Measurements from ENCODE around the gene SNX30.

Gene SNX30

DNA sequence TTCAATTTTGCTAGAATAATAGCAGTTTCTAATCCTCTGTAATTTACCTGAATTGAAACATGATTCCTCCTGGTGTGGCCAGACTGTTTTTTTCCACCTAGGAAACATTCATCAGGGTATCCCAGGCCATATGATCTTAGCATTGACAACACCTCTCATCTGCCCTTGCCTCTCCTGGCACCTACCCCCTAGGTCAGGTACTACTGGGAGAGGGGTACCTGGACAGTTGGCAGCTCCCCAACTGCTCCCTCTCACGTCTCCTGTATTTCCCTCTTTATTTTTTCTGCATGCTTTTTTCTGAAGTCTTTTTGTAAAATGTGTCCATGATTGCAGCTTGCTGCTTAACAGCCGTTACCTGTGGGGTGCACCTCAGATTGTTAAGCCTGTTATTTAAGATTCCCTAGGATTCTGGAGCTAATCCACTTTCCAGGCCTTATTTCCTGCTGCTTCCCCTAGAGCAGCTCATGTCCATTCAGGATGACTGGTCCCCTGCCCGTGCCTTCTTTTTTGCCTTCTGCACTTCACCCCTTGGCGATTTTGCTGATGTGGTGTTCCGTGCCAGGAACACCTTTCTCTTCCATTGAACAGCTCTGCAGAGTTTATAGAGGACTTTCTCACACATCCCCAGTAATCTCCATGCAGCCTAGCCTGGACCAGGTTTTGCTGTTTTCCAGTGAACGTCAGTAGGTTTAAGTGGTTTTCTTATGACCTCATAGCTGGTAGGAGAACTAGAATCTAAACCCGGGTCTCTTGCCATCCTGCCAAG is 33.6 kb downstream of the SNX30 start:
- DNase-seq, result no peak

DNA sequence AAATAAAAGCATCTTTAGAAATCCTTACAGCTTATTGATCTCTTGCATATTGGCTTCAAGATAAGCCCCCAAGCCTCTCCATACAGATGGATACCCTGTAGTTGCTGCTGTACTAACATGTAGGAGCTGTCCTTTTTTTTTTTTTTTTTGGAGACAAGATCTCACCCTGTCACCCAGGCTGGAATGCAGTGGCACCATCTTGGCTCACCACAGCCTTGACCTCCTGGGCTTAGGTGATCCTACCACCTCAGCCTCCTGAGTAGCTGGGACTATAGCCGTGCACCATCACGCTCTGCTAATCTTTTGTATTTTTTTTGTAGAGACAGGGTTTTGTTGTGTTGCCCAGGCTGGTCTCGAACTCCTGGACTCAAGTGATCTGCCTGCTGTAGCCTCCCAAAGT is 35.4 kb downstream of the SNX30 start:
- no peak for DNase-seq

DNA sequence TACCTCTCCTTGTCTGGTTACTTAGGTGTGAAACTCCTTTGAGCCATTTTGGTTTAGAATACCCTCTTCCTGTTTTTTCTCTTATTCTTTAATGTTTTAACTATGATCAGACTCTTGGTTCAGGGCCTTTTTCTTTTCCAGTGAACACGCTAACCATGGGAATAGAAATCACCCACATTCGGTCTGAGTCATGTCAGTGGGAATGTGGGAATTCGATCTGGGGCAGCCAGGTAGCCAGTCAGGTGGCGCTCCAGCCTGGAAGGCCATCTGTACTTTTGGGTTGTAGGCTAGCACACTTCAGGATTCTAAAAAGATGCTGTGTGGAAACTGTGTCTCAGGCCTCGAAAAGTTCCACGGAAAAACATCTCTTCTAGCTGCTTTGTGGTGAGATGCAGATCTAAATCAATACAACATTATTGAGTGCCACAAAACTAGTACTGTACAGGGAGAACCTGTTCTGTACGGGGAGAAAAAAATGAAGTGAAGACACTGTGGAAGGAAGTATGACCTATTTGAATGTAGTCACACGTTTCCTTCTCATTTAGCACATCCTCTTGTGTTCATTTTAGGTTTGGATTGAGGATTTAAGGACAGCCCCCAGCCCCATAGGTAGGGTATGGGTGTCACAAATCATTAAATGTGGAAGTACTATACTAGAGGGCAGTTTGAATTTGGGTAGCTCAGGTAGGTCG is 36.4 kb downstream of the SNX30 start:
- DNase-seq, result no peak

DNA sequence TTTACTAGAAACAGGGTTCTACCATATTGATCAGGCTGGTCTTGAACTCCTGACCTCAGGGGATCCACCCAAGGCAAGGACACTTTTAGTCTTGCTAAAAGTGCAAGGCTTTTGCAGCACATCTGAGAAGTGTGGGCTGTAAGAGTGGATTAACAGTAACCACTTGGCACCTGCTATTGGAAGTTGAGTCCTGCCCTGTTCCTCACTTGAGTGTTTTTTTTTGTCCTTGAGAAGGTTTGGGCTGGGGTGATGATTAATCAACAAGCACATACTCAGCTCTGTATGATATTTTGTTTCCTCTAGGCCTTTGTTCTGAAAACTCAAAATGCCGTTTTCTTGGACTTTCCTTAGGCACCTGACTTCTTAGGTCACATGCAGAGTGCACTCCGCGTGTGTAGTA is 37.4 kb downstream of the SNX30 start:
- DNase-seq, result no peak

DNA sequence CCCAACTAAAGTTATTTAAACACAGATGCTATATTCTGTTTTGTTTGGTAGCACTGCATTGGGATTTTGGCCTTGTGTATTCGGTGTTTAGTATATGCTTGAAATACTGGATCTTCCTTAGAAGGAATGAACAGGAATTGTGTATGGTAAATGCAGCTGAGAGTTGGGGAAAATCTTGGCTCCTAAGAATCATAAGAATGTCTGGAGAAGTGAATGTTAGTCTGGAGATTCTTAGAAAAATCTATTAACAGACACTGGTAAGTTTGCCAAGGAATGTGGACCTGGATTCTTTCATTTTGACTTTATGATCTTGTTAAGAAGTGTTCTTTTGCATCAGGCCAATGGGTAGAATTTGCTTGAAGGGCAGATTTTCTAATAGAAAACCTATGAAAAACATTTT is 38.9 kb downstream of the SNX30 start:
- DNase-seq, result no peak

DNA sequence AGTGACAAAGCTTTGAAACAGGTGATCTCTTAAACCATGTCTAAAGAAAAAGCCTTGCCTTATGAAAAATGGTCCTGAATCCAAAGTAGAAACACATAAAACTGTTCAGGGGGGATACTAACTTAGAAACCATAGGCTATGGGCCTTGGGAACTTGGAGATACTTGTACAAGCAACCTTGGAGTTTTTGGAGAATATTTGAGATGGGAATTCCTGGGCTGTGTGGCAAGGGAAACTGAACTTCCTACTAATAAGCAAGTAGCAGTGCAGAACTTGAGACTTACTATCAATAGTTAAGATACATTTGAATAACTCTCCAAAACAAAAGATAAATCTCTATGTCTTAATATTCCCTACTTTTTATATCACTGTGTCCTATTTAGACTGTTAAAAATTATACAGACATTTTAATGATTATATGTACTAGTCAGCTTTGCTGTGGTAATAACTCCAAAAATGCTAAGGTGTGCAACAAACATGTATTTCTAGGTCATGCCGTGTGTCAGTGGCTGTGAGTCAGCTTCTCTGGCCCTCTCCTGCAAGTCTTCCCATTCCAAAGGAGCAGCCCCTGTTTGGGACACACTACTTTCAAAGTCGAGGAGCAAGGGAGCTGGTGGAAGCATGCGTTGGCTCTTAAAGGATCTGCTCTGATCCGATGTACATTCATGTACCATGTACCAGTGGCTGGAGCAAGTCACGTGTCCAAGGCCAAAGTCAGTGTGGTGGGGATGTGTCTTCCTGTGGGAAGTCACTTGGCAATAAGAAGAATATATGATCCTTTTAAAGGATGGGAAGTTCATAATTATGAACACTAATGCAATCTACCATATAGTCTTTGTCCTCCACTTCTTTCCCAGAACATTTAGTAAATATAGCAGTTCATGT is 39.6 kb downstream of the SNX30 start:
- DNase-seq, result no peak

DNA sequence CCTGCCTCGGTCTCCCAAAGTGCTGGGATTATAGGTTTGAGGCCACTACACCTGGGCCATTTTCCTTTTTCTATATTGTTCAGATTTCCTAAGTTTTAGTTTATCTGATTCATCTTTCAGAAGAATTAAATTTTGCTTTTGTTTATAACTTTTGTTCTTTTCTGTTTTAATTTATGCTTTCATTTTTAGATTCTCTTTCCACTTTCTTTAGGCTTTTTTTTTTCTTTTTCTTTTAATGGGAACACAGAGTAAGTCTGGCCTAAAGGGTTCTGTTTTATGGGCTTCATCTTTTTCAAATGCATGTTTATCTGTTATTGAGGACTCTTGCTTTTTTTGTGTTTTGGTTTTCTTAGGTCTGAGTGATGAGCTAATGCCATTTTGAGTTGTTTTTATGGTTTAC is 42.1 kb downstream of the SNX30 start:
- DNase-seq, result no peak

DNA sequence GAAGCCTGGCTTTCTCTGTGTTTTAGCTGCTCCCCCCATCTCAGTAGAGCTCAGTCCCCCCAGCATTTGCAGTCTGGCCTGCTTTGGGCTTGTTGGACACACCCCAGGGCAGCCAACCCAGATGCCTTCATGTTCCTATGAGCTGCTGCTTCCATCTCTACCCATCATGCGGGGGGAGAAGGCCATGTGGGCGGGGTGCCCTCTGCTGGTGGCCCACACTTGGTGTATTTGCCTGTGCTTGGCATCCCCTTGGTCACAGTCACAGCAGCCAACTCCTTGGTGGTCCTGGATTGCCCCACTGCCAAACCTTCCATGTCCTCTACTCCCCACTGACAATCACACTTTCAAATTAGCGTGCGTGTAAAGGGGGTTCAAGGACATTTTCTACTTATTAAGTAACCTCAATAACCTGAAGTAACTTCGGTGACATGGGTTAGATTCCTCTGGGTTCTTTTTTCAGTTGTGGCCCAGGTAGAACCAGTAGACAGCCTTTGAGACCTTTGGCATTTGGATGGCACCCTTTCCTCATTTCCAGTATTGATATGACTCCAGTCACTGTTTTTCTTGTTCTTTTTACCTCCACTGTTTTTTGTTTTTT is 42.8 kb downstream of the SNX30 start:
- peak; percentile 67 for DNase-seq

DNA sequence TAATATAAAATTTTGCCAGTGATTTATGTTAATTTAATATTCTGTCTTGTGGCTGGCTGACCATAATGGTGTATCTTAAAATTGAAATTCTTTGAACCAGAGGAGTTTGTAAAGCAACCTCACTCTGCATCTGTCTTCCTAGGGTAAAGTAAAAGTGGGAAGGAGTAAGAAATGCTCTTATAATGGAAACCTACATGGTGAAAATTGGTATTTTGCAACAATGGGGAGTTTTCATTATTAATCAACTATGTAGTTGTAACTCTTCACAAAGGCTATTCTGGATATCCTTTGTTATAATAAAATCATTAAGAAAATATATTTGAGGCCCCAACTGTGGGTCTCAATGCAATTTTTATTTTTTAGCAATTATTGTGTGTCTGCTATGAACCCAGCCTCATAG is 44.2 kb downstream of the SNX30 start:
- DNase-seq, result no peak

DNA sequence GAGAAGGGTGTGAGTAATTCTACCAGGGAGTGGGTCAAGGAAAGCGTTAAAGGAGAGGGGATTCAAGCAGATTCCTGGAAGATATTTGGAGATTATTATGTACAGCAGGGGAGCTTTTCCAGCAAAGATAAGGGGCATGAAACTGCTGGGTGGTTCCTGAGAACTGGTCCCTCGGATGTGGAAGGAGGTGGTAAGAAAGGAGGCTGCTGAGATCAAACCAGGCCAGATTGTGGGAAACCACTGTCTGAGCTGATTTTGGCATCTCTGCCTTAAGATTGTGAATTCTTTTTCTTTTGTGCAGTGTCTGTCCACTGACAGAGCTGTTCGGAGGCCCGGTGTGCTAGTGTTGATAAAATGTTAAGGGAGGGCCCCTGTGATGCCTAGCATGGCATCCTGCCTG is 45.4 kb downstream of the SNX30 start:
- no peak for DNase-seq

DNA sequence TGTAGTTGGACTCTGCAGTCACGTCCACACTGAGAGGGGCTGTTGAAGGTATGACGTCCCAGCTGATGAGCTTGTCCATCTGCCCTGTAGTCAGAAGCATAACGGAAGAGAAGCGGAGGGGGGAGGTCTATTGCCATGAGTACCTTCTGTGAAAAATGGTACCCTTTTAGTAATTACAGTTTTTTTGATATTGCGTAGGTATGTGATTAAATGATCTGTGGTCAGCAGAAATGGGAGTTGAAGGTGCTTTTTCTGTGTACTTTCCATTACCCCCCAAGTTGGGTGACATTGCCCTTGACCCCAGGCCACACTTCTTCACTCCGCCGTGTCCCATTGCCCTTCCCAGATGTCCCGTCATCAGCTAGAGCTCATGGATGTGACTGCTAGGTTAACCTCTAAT is 45.9 kb downstream of the SNX30 start:
- DNase-seq, result no peak

DNA sequence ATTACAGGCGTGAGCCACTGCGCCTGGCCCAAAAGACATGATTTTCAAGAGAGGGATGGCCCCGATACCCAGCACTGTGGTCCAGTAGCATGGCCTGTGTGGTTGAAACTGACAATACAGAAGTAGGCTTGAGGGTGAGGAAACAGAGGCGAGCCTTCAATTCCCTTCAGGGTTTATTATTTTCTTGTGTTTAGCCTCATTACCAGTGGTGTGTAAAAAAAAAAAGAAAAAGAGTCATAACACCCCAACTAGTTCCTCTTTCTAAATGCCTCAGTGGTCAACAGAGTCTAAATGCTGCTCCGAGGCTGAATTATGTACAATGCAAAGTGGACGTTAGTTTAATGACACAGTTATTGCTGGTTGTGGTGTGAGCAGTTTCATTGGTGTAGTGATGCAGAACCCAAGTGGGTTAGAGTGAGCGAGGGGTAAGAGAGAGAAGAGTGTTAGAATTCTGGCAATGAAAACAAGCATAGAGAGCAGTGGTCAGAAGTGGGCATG is 58.8 kb downstream of the SNX30 start:
- no peak for DNase-seq

DNA sequence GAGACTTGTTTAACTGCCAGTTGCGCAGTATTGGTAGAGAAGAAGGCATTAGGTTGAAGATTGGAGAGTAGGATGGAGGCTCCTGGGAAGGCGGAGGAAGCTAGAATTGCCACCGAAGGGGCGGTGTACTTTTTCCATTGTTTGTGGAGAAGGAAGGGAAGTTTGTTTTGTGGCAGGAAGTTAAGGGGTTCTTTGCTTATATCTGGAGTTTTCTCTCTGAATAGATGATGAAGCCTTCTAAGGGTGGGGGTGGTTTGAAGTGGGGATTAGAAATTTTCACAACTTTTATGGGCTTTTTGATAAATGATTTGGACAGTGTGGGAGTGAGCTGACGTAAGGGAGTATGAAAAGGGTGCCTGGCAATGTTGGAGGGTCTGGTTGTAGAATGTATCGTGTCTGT is 59.3 kb downstream of the SNX30 start:
- DNase-seq, result no peak

DNA sequence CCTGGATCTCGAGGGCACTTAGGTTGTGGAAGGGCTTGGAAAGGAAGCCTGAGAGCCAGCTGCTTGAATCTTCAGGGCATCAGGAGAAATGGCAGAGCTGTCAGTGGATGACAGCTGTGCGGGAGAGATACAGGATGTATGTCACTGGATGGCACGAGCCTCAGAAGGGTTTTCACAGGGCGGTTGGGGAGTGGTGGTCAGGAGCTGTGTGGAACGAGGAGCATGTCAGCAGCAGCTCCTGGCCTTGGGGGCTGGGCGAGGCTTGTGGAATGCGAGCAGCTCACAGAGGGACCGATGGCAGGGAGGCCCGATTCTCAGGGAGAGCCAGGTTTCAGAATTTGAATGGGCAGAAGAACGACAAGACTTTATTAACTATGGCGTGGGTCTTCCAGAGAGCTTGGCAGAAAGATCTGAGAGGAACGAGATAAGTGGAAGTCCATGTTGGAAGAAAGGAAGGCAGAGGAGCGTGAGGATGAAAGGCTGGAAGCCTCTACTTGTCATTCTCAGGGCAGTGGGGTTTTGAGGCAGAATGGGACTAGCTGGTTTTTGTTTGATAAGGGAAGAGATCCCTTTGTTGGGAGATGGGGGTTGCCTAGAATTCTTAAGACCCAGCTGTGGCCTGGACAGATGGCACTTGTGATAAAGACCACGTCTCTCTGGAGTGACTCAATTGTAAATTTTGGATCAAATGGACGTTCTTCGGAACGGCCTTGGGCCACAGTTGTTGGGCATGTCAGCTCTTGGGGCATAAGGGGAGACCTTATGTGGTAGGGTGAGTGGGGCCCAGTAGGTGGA is 60.3 kb downstream of the SNX30 start:
- DNase-seq, result no peak

DNA sequence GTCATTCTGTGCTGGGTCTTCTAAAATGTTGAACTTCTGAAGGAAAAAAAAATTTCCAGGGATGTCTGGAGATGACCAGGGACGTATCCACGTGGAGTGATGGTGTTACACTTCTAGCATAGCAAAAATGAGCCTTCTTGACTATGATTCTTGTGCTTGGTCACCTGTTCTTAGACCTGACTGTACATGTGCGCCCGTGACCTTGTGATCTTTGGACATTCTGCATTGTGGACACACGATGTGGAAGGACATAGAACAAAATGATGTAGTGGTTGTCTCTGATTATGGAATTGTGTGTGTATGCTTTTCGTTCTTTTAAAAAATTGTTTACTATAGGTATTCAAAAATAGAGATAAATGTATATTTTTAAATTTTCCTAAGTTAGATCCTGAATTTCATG is 61.0 kb downstream of the SNX30 start:
- no peak for DNase-seq

DNA sequence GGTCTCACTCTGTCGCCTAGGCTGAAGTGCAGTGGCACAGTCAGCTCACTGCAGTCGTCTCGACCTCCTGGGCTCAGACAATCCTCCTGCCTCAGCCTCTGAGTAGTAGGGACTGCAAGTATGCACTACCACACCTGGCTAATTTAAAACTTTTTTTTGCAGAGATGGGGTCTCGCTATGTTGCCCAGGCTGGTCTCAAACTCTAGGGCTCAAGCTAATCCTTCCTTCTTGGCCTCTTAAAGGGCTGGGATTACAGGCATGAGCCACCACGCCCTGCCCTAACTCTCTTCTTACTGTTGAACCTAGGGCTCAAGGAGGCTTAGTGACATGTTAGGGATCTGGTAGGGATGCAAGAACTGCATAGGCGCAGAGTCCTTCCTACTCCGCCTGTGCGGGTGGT is 65.3 kb downstream of the SNX30 start:
- no peak for DNase-seq

DNA sequence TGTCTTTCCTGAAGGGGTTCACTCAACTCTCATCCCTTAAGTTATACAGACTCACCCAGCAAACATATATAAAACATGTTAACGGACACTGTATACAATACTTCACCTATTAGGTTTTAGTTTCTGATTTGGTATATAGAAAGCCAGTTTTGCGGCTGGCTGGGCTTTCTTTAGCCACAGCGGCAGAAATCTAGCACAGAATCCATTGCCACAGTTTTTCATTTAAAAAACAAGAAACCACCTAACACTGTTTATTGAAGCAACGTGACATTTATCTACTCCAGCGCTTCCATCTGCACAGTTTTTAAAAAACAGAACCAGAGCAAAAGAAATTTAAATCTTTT is 67.3 kb downstream of the SNX30 start:
- DNase-seq, result no peak

DNA sequence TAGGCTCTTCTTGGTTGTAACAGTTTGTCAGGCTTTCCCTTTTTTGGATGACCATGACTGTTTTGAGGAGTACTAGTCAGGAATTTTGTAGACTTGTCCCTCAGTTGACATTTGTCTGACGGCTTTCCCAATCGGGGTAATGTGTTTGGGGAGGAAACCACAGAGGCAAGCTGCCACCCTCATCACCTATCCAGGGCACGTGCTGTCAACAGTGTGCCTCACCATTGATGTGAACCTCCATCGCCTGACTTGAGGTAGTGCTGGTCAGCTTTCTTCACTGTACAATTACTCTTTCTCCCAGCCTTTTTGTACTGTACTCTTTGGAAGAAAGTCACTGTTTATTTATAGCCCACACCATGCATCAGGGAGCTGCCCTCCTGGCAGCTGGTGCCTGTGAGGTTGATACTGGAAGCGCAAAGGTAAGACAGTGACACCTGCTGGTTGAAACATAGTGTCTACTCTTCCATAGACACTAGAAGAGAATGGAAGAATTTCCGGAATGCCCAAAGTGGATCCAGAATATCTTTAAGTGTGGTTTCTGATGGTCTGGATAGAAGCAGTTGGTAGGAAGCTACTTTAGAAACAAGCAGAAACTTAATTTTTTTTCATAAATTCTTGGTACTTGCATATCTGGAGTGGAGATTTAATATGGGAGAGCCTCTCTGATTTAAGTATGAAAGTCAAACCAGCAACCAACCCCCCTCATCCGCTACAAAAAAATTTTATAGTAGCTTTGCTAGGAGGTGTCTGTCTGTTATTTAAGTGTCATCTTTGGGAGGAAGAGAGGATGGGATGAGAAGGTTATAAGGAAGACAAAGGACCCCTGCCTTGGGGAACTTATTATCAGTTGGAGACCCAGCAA is 69.3 kb downstream of the SNX30 start:
- DNase-seq, result no peak

DNA sequence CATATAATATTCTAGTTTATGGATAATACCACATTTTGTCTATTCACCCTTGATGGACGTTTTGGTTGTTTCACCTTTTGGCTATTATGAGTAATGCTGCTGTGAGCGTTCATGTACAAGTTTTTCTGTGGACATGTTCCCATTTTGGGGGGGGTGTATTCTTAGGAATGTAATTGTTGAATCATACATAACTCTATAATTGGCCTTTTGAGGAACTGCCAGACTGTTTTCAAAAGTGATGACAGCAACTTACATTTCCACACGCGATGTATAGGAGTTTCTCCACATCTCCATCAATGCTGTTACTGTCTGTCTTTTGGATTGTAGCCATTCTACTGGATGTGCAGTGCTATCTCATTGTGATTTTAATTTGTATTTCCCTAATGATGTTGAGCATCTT is 70.3 kb downstream of the SNX30 start:
- no peak for DNase-seq

DNA sequence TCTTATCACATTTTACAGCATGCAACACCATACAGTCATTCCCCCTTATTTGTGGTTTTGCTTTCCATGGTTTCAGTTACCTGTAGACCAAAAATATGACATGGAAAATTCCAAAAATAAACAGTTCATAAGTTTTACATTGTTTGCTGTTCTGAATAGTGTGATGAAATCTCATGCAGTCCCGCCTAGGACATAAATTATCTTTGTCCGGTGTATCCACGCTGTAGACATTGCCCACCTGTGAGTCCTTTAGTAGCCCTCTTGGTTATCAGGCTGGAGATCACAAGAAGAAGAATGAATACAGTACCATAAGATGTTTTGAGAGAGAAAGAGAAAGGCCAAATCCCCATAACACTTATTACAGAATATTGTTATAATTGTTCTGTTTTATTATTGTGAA is 72.1 kb downstream of the SNX30 start:
- DNase-seq, result no peak

DNA sequence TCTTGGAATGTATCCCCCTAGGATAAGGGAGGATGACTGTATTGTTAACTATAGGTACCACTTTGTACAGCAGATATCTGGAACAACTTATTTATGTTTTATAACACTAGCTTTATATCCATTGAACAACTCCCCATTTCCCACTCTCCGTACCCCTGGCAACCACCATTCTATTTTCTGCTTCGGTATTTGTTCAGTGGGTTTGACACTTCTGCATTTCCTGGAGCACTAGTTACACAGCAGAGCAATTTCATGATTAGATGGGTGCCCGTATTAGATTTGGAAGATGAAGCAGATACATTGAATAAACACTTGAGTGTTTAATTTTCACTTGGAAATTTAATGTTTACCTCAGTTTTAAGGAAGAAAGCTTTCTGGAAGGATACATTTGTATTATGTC is 72.7 kb downstream of the SNX30 start:
- no peak for DNase-seq

Measured in activated effector memory CD4-positive, alpha-beta T cell treated with Interleukin-2 at 50 U/mL for 16 hours (primary cell).